OCI-M1 (cell line): ENCODE data around the gene PAGE4.

Experiments
- DNase-seq: peaks from one replicate; lab custom pipeline; 2025; lab: John Stamatoyannopoulos, UW

PAGE4 gene

DNA sequence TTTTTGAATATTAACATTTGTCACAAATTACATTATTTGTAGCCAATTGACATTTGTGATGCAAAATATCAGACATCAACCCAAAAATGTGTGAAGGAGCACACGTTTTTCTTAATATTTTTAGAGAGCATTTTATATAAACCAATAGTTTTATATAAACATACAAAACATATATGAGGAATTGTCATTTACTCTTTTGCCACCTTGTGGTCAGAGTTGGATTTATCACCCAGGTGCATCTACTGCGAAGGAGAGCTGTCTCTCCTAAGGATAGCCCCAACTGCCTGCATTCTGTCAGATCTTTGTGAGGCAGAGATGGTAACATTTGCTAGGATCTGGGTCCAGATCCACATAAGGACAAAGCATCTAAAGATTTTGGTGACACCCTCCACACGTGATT, 47.6 kb downstream of the PAGE4 start:
- DNase-seq, result peak; percentile 62

DNA sequence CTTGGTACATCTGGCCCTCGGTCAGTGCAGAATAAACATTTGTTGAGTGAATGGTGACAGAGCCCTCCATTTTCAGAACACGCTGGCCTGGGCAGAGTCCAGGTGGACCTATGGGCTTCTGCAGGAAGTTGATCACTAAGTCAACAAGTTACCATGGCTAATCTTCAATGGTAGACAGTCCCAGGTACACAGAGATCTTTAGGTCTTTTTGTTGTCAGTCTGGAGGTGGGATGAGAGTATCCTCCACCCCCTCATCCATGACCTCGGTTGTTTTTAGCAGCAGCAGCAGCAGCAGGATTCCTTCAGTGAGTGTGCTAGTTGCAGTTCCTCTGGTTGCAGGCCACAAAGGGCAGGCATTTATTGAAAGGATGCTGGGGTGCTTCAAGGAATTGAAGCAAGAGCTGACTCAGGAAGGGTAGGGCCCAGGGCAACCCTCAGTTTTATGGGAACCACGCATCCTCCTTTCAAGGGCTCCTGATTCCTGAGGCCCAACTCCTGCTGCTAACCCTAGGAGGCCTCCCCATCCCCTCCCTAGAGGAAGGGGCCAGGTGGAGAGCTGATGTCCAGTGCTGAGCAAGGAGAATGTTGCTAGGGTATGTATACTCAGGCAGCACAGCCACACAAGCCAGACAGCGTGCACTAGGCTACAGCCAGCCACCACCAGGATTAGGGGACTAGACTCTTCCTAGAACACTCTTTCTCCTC, 48.4 kb downstream of the PAGE4 start:
- DNase-seq, result no peak

DNA sequence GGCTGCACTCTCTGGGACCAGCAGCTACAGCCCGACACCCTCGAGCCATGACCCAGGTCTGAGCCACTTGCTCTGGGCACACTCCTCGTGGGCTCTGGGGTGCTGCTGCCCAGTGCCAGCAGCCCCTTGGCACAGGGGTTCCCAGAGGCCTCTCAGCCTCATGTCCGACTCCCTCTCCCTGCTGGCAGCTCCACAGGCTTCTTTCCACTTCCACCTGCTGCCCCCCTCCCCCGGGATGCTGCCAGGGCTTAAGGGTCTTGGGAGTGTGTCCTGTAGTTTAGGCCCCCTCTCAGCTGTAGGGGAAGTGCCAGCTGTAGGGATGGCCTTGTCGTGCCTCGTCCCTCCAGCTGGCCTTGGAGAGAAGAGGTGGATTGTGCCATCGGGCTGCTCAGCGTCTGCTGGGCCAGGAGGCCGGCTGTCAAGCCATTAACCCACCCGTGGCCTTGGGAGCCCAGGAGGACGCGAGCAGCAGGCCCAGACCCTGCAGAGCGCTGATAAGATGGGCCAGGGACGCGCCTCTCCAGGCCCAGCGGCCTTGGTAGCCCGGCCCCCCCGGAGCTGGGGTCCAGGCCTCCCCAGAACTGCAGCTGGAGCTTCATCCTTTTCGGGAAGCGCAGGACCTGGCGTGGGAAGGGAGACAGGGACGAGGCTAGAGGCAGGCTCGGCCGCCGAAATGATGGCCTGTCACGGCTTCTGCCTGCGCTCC, 49.2 kb downstream of the PAGE4 start:
- no peak for DNase-seq

DNA sequence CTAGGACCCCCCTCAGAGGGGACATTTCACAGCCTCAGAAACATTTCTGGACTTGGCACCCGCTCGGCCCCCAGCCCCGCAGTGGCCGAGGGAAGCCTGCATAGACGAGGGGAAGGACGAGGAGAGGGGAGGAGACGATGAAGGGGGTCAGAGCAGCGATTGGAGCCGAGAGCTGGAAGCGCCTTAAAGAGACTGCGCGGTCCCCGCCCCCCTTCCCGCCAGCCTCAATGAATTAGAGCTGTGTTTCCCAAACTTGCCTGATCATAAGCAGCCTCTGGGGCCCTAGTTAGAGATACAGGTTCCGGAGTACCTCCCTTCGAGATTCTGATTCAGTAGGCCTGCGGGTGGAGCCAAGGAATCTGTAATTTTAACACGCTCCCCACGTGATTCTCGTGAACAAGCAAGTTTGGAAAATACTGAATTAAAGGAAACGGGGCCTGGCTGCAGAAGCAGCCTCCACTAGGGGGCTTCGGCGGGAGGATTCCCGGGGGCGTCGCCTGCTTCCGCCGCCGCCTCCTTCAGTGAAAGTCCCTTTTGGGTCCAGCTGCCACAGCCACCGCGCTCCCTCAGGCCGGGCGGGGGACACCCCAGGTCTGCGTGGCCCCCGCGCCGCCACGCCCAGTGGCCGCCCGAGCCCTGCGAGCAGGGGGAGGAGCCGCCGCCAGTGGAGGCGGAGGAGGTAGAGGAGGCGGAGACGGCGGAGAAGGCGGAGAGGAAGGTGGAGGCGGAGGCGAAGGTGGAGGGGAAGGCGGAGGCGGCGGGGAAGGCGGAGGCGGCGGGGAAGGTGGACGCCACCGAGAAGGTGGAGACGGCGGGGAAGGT, 49.9 kb downstream of the PAGE4 start, which contains the start of gene USP27X:
Gene USP27X (plus strand): TSS at position 651 of the 822 bp plus-strand sequence. CDS start 824 bp downstream, outside the sequence.
- DNase-seq, result peak; percentile 90

DNA sequence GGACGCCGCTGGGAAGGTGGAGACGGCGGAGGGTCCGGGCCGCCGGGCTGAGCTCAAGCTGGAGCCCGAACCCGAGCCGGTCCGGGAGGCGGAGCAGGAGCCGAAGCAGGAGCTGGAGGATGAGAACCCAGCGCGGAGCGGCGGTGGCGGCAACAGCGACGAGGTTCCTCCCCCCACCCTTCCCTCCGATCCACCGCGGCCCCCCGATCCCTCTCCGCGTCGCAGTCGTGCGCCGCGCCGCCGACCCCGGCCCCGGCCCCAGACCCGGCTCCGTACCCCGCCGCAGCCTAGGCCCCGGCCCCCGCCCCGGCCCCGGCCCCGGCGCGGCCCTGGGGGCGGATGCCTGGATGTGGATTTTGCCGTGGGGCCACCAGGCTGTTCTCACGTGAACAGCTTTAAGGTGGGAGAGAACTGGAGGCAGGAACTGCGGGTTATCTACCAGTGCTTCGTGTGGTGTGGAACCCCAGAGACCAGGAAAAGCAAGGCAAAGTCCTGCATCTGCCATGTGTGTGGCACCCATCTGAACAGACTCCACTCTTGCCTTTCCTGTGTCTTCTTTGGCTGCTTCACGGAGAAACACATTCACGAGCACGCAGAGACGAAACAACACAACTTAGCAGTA, 50.7 kb downstream of the PAGE4 start:
- DNase-seq, result no peak

DNA sequence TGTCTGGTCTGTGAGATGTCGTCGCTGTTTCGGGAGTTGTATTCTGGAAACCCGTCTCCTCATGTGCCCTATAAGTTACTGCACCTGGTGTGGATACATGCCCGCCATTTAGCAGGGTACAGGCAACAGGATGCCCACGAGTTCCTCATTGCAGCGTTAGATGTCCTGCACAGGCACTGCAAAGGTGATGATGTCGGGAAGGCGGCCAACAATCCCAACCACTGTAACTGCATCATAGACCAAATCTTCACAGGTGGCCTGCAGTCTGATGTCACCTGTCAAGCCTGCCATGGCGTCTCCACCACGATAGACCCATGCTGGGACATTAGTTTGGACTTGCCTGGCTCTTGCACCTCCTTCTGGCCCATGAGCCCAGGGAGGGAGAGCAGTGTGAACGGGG, 51.6 kb downstream of the PAGE4 start:
- no peak for DNase-seq
